ENCODE measurements around the gene TGFBR3L.

The TGFBR3L gene

DNA sequence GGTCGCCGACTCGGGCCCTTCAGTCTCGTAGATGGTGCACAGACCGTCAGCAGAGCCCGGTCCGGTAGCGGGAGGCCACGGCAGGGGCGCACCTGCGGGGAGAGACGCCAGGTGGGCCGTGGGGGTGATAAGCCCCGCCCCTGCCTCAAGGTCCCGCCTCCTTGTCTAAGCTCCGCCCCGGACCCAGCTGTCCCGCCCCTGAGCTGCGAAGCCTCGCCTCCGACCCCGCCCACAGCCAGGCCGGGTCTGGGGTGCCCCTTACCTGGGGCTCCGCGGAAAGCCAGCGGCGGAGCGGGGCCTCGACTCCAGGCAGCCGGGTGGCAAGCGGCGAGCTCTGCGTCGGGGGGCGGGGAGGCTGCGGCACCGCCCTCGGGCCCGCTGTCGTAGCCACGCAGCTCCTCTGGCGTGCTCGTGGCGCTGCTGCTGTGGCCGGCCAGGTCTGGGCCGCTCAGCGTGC is 45.1 kb upstream of the TGFBR3L start:
- TF ChIP-seq CTCF (conservative IDR thresholded peaks at IDR 0.05; ENCODE audit: low read length) = no peak
- H3K4me3 ChIP-seq (ENCODE audit: low read length) = peak overlapping the region; percentile 34
- DNase-seq (ENCODE audit: low read depth) = no peak

DNA sequence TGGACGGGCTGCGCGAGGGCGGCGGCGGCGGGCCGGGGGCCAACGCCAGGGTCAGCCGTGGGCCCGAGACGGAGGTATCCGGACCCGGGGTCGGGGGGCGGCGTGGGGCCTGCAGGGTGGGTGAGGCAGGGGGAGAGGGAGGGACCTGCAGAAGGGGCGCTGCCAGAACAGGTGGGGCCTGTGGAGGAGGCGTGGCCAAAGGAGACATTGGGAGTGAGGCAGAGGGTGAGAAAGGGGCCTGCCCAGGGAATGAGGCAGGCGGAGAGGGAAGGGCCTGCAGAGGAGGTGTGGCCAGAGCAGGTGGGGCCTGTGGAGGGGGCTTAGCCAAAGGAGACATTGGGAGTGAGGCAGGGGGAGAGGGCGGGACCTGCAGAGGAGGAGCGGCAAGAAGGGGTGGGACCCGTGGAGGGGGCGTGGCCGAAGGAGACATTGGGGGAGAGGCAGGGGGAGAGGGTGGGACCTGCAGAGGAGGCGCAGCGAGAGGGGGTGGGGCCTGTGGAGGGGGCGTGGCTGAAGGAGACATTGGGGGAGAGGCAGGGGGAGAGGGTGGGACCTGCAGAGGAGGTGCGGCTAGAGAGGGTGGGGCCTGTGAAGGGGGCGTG is 44.6 kb upstream of the TGFBR3L start:
- no peak for TF ChIP-seq CTCF (conservative IDR thresholded peaks at IDR 0.05; ENCODE audit: low read length)
- H3K4me3 ChIP-seq (ENCODE audit: low read length) = no peak overlapping the region
- DNase-seq (ENCODE audit: low read depth) = no peak

- H3K4me3 ChIP-seq (ENCODE audit: low read length) = no peak overlapping the region
- no peak for DNase-seq (ENCODE audit: low read depth)
- no peak for TF ChIP-seq CTCF (conservative IDR thresholded peaks at IDR 0.05; ENCODE audit: low read length)
Measured at GRCh38 chr19:7870571-7871436, 43.8 kb upstream of the TGFBR3L start.

- peak overlapping the region; percentile 43 for H3K4me3 ChIP-seq (ENCODE audit: low read length)
- peak; percentile 89 for DNase-seq (ENCODE audit: low read depth)
- TF ChIP-seq CTCF (conservative IDR thresholded peaks at IDR 0.05; ENCODE audit: low read length) = no peak
Measured at GRCh38 chr19:7871437-7872305, 43.0 kb upstream of the TGFBR3L start.

GRCh38 chr19:7872306-7873204 is 42.1 kb upstream of the TGFBR3L start:
- TF ChIP-seq CTCF (conservative IDR thresholded peaks at IDR 0.05; ENCODE audit: low read length) = no peak
- H3K4me3 ChIP-seq (ENCODE audit: low read length) = no peak overlapping the region
- DNase-seq (ENCODE audit: low read depth) = no peak

DNA sequence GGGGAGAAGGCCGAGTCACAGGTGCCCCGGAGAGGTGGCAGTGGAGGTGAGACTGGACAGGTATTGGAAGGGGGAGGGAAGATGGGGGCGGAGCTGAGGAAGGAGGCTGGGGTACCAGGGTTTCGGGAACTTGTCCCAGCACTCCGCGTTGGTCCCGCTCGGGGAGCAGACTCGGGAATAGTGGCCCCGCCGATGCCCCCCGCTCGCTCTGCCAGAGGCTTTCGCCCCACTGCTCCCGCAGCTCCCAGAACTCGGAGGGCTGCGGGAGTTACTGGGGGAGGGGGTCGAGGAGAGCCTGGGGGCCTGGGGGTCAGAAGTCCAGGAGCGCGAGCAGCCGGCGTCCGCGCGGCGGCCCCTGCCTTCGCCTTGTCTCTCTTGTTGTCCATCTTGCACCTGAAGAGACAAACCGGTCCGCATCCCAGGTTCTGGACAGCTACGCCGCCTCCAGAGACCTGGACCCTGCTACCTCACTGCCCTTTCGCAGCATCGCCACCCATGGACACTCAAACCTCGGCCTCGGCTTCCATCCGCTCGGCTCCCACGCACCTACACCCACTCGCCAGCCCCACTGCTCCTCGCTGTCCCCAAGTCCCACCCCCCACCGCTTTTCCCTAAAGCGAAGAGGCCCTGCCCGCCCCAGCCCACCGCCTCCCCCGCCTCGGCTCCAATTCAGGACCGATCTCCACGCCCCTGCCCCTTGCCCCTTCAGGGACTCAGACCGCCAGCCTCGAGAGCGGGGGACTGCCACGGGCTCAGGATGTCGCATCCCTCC is 41.1 kb upstream of the TGFBR3L start:
- no peak for DNase-seq (ENCODE audit: low read depth)
- TF ChIP-seq CTCF (conservative IDR thresholded peaks at IDR 0.05; ENCODE audit: low read length) = no peak
- H3K4me3 ChIP-seq (ENCODE audit: low read length) = no peak overlapping the region
